Uterus (tissue), 4 donors: ENCODE measurements around the gene CA10. TPM values are rescaled to one million over a fixed set of nuclear protein-coding genes. Genes with fewer than 3 reads are reported as not detected.

Experiments
- DNase-seq, 2 donors: peaks; one replicate each; pipeline ENCODE4 v3.0.0-alpha.2; 2019 to 2020
- H3K27ac ChIP-seq, 2 donors: fragments of 200-600 bp; sonication (generic); 1 replicate in 1 of 2; 2 replicates in 1 of 2; pipeline ENCODE4 v1.5.1; 2016 to 2018
- H3K27me3 ChIP-seq, 2 donors: fragments of 200-600 bp; sonication (generic); one replicate each; pipeline ENCODE4 v1.5.1; 2018 to 2019; ENCODE audit warnings: control low read depth in 1 of 2
- H3K36me3 ChIP-seq, 2 donors: fragments of 200-600 bp; sonication (generic); one replicate each; pipeline ENCODE4 v1.5.1; 2019; ENCODE audit warnings: control low read depth in 1 of 2
- H3K4me1 ChIP-seq, 2 donors: fragments of 200-600 bp; sonication (generic); one replicate each; pipeline ENCODE4 v1.5.1; 2018 to 2019; ENCODE audit warnings: control low read depth in 1 of 2
- H3K4me3 ChIP-seq, 2 donors: fragments of 200-600 bp; sonication (generic); 1 replicate in 1 of 2; 2 replicates in 1 of 2; pipeline ENCODE4 v1.5.1; 2018 to 2019; ENCODE audit warnings: mild to moderate bottlenecking in 1 of 2
- H3K9me3 ChIP-seq, 2 donors: fragments of 200-600 bp; sonication (generic); one replicate each; pipeline ENCODE4 v1.5.1; 2019; ENCODE audit warnings: control low read depth in 1 of 2
- CTCF ChIP-seq, 4 experiments: fragments of 200-600 bp in 2 of 4; fragments of 450-650 bp in 2 of 4; sonication (generic) in 2 of 4; IDR thresholded peaks; one replicate each; pipeline ENCODE4 v1.5.1; 2016 to 2019; ENCODE audit warnings: antibody characterized with exemption in 4 of 4, mild to moderate bottlenecking in 2 of 4, moderate library complexity in 1 of 4
- POLR2A ChIP-seq, 2 donors: fragments of 450-650 bp; IDR thresholded peaks; one replicate each; pipeline ENCODE4 v1.6.1; 2016; ENCODE audit warnings: antibody characterized with exemption in 2 of 2, mild to moderate bottlenecking in 1 of 2, moderate library complexity in 1 of 2
- intact Hi-C: fragments of 100-400 bp; cut with DNase I; formaldehyde crosslinking; loops from one replicate; pipeline ENCODE4 v1.15.1; 2023; ENCODE audit warnings: low total_unique reads
- total RNA-seq, 4 donors: library from RNA; depleted of rRNA in 3 of 4; stranded (reverse); fragments of >200 nt in 3 of 4; gene quantifications; one replicate each; pipeline versions ENCODE4 v1.1.0 to v1.2.4, GENCODE V29; 2014 to 2023
- donor health status: DM: yes; HTN: yes; CAD: no.

Gene CA10
- total RNA-seq, 4 donors from 2014 or later, result 5.3 TPM; not detected in 3

GRCh38 chr17:52147431-52147830 is 11.1 kb downstream of the CA10 start:
- Histone ChIP-seq H3K9me3 (no peaks in the 10 kb centered on the region), H3K36me3 (no peaks in the 10 kb centered on the region), H3K27ac (no peak overlapping the region), H3K27me3 (no peaks in the 10 kb centered on the region), H3K4me1 (no peaks in the 10 kb centered on the region), H3K4me3 (no peak overlapping the region)
- TF ChIP-seq CTCF (IDR thresholded peaks at IDR 0.05), result no peak
- TF ChIP-seq POLR2A (IDR thresholded peaks at IDR 0.05), result no peak
- DNase-seq, result no peak
- intact Hi-C loops, result no loop called here

- no peaks in the 10 kb centered on the region for H3K36me3 ChIP-seq
- no peak overlapping the region for H3K4me3 ChIP-seq
- no peaks in the 10 kb centered on the region for H3K4me1 ChIP-seq
- H3K27me3 ChIP-seq, result no peaks in the 10 kb centered on the region
- no peak overlapping the region for H3K27ac ChIP-seq
- TF ChIP-seq CTCF (IDR thresholded peaks at IDR 0.05) (no peak), POLR2A (IDR thresholded peaks at IDR 0.05) (no peak)
- H3K9me3 ChIP-seq, result no peaks in the 10 kb centered on the region
- no peak for DNase-seq
- intact Hi-C loops, result no loop called here
Measured at GRCh38 chr17:52145476-52145875, 13.0 kb downstream of the CA10 start.

- TF ChIP-seq CTCF (IDR thresholded peaks at IDR 0.05) (no peak), POLR2A (IDR thresholded peaks at IDR 0.05) (no peak)
- Histone ChIP-seq H3K4me3 (no peak overlapping the region), H3K4me1 (no peaks in the 10 kb centered on the region), H3K9me3 (no peaks in the 10 kb centered on the region), H3K36me3 (no peaks in the 10 kb centered on the region), H3K27ac (no peak overlapping the region), H3K27me3 (no peaks in the 10 kb centered on the region)
- intact Hi-C loops, result no loop called here
- DNase-seq, result no peak
Measured at GRCh38 chr17:52143542-52143941, 15.0 kb downstream of the CA10 start.

GRCh38 chr17:52140601-52141000 is 17.9 kb downstream of the CA10 start:
- Histone ChIP-seq H3K36me3 (no peaks in the 10 kb centered on the region), H3K27ac (no peak overlapping the region), H3K4me3 (no peak overlapping the region), H3K9me3 (no peaks in the 10 kb centered on the region), H3K4me1 (no peaks in the 10 kb centered on the region), H3K27me3 (no peaks in the 10 kb centered on the region)
- intact Hi-C loops, result no loop called here
- DNase-seq, result no peak
- TF ChIP-seq CTCF (IDR thresholded peaks at IDR 0.05), result no peak
- no peak for TF ChIP-seq POLR2A (IDR thresholded peaks at IDR 0.05)

GRCh38 chr17:52138752-52139151 is 19.8 kb downstream of the CA10 start:
- Histone ChIP-seq H3K4me3 (no peak overlapping the region), H3K27me3 (no peaks in the 10 kb centered on the region), H3K36me3 (no peaks in the 10 kb centered on the region), H3K4me1 (no peaks in the 10 kb centered on the region), H3K27ac (no peak overlapping the region), H3K9me3 (no peaks in the 10 kb centered on the region)
- DNase-seq, result no peak
- intact Hi-C loops, result no loop called here
- TF ChIP-seq POLR2A (IDR thresholded peaks at IDR 0.05) (no peak), CTCF (IDR thresholded peaks at IDR 0.05) (no peak)
